GM19372 (cell line): ENCODE results near the gene SLC36A1.

ENCODE experiments used
- ATAC-seq: cut with Tn5 transposase; IDR thresholded peaks from one replicate; pipeline ENCODE4 v1.9.1; 2021; ENCODE audit warnings: mild to moderate bottlenecking, low read depth, moderate library complexity; ENCODE audit not compliant: unreplicated experiment

SLC36A1 gene

GRCh38 chr5:151523335-151523734, 75.9 kb downstream of the SLC36A1 start:
- ATAC-seq = peak; percentile 93

- ATAC-seq = no peak
These were observed 80.8 kb downstream of the SLC36A1 start for GRCh38 chr5:151528153-151528552.

- ATAC-seq = no peak
These were observed 81.6 kb downstream of the SLC36A1 start for GRCh38 chr5:151528996-151529395.

- ATAC-seq = no peak
These were observed 84.2 kb downstream of the SLC36A1 start for GRCh38 chr5:151531581-151531980.

GRCh38 chr5:151532416-151532815, 85.0 kb downstream of the SLC36A1 start:
- ATAC-seq = no peak

- ATAC-seq = no peak
These were observed 86.9 kb downstream of the SLC36A1 start for GRCh38 chr5:151534350-151534749.

GRCh38 chr5:151537044-151537443, 89.6 kb downstream of the SLC36A1 start:
- no peak for ATAC-seq

- ATAC-seq = no peak
These were observed 94.2 kb downstream of the SLC36A1 start for GRCh38 chr5:151541571-151541970.
